GM19395 (cell line): ENCODE results near the gene GPATCH8.
A peak's percentile ranks its signal among the peaks of the same experiment; 100 is the strongest.
"Not testable (repeated sequence)": the region's sequence is repeated elsewhere in the genome, so short reads cannot be mapped to it uniquely, and the experiment has no call there.

Source experiments
- ATAC-seq: cut with Tn5 transposase; IDR thresholded peaks from one replicate; pipeline ENCODE4 v1.9.1; 2021; ENCODE audit warnings: mild to moderate bottlenecking, moderate library complexity; ENCODE audit not compliant: unreplicated experiment

Gene GPATCH8

DNA sequence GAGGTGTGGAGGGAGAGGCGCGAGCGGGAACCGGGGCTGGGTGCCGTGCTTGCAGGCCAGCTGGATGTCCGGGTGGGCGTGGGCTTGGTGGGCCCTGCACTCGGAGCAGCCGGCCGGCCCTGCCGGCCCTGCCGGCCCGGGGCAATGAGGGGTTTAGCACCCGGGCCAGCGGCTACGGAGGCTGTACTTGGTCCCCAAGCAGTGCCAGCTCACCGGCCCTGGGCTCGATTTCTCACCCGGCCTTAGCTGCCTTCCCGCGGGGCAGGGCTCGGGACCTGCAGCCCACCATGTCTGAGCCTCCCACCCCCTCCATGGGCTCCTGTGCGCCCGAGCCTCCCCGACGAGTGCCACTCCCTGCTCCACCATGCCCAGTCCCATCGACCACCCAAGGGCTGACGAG, 24.7 kb upstream of the GPATCH8 start:
- no peak for ATAC-seq

DNA sequence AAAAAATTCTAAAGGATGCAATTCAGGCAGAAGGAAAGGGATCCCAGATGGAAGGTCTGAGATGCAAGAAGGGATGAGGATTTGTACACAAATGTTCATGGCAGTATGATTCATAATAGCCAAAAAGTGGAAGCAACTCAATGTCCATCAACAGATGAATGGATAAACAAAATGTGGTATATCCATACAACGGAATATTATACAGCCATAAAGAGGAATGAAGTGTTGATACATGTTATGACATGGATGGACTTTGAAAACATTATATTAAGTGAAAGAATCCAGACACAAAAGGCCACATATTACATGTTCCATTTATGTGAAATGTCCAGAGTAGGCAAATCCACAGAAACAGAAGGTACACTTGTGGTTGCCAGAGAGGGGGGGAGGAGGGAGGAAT, 23.9 kb upstream of the GPATCH8 start:
- ATAC-seq: no peak

DNA sequence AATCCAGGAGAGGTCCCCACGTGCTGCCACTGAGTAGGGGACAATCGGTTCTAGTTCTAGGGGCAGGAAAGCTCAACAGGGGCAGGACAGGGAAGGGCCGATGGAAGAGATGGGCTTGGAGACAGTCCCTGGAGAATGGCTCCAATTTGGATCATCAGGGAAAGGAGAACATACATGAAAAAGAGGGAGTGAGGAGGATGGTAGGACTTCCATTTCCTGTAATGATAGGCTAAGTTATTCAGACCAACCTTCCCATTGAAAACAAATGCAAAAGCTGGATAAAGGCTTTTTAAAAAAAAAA, 20.4 kb upstream of the GPATCH8 start:
- no peak for ATAC-seq

DNA sequence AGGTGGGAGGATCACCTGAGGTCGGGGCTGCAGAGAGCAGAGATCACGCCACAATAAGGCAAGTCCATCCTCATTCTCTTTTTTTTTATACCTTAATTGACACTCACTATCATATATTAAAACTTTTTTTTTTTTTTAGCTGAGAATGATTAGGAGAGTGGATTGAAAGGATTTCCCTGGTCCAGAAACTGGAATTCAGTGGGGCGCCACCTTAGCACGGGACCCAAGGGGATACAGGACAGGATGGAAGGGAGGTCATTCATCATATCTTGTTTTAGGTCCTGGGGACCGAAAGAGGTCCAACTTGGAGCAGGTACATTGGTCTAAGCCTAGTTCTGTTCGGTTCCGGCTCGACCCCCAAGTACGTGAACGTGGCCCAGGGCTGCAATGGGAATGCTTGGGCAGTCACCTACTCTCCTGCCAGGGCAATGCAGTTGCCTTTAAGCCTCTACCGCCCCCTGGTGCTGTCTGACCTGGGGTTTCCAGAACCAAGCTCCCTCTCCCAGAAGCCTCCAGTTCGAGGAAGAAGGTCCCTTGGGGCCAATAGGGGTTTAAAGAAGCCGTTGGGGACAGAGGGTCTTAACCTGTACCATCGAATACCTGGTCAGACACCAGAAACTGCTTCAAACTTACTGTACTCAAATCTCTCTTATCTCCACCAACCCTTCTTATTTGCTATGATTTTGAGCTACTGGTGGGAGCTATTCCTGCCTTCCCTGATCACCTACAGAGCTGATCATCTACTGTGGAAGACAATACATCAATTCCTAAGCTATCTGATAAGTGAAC, 19.9 kb upstream of the GPATCH8 start:
- ATAC-seq: no peak

DNA sequence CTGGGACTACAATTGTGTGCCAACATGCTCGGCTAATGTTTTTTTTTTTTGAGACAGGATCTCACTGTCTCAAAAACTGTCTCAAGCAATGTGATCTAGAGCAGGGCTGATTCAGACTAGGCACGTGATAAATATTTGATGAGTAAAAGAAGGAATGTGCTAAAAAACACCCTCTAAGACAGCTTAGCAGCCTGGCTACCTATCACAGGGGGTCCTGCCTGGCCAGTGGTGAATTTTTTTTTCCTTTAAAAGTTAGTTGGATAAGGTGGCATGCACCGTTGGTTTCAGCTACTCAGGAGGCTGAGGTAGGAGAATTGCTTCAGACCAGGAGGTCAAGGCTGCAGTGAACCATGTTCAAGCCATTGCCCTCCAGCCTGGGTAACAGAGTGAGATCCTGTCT, 14.8 kb upstream of the GPATCH8 start:
- no peak for ATAC-seq

DNA sequence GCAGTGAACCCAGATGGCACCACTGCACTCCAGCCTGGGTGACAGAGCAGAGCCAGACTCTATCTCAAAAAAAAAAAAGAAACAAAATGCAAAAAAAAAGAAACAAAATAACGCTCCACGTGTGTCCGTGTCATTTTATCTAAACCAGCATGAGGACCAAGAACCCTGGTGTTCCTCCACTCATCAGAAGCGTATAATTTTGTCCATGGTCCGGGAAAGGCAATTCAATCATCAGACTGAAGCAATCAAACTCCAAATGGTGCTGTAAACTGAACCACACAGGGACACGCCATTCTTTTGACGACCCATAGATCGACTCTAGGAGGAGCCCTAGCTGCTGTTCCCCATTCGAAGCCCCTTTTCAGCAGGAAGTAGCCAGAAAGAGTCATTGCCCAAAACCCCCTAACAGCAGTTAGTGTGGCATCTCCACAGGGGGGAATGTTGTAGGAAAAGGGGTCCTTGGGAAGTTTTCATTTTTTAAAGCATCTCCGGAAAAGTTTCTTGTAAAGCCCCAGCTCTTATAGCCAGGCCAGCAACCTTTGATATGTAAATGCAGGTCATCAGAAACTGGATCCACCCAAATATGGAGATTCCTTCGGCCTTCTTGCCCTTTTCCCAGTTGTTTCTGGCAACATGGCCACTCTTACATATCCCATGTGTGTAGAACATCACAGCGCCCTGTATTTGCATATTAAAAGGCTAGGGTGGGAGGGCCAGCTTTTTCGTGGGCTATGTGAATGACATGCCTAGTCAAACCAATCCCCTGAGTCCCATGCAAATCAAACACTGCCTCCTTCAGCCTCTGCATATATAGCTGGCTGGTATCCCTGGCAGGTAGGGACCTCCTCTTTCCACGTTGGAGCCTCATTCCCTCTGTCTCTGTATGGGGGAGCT, 8.3 kb upstream of the GPATCH8 start:
- ATAC-seq: not testable (repeated sequence)

DNA sequence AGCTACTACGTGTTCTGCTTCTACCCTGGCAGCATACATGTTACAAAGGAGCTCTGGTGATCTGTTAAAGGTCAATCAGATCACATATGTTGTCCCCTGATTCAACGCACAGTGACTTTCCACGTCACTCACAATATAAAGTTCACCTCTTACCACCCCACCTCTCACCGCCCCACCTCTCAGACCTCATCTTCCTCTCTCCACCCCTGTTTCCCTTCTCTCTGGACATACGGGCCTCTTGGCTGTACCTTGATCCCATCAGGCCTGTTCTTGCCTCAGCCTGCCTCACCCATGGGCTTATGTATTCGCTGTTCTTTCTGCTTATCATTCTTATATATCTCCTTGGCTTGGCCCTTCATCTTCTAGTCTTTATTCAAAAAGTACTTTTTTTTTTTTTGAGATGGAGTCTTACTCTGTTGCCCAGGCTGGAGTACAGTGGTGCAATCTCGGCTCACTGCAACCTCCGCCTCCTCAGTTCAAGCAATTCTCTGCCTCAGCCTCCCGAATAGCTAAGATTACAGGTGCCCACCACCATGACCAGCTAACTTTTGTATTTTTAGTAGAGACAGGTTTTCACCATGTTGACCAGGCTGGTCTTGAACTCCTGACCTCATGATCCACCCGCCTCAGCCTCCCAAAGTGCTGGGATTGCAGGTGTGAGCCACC, 3.9 kb upstream of the GPATCH8 start:
- ATAC-seq: not testable (repeated sequence)

DNA sequence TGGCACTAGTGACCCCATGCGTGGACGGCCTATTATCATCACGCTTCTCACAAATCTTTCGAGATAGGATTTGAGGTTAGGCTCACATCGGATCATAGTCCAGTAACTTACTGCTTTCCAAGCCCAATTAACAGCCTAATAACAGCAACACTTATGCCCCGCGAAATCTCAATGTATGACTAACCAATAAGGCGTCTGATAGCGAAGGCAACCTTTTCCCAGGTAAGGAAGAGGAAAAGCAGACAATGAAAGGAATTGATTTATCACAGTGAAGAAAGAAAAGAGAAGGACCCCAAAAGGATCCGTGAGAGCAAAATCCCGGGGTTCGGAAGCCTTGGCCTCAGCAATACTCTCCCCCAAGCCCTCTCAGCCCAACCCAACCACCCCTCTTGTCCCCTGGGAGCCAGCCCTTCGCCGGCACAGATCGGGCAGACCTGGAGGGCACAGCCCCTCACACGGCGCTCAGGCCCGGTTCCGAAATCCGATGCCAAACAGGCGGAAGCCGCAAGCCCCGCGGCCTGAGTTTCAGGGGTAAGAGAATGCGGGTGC, 534 bp downstream of the GPATCH8 start:
- ATAC-seq: peak; percentile 29

DNA sequence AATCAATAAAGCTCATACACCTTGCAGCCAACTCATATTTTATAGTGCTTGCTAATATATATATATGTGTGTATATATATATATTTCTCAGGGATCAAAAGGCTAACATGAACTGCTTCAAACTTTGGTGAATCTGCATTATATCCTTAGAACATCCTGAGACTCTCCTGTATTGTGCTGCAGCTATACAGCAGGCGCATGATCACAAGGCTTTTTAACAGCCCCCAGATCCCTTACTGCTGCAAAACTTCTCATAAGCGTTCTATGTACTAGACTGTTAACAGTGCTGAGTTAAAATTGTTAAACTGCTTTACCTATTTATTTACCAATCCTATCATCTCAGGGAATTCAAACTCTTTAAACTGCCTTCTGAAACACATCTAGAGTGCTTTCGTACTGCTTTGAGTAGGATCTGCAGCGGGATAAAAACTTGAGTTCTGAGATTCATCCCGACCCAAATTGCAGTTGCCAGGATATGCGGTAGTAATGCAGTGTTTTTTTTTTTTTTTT, 1.3 kb downstream of the GPATCH8 start:
- no peak for ATAC-seq

DNA sequence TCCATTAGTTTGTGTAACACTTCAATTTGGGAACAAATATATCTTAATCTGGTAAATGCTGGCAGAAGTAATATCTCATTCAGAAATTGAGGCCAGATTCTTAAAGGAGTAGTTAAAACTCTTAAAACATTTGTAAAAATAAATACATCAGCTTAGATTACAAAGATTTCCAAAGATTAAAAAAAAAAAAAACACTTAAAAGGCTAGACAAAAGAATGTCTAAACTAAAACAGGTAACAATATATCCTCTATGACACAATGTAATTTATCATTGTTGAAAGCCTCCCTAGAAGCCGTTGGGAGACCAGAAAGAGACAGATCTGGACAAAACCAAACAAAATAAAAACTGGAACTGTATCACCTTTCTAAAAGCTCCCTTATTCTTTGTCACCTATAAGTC, 3.5 kb downstream of the GPATCH8 start:
- no peak for ATAC-seq

DNA sequence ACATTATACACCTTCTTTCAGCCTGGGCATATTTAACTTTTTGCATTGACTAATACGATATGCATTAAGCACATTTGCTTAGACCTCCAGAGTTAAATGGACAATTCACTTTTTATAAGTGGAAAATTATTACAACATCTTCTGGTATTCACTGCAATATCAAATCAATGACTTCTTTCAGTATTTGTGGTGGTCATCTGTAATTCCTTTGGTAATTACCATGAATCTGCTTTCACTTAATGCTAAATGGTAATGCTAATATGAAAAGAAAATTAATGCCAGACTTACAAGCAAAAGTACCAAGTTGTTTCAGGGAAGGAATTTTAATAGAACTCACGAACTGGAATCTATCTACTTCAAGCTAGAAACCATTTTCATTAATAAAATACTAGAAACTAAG, 6.4 kb downstream of the GPATCH8 start:
- ATAC-seq: no peak

DNA sequence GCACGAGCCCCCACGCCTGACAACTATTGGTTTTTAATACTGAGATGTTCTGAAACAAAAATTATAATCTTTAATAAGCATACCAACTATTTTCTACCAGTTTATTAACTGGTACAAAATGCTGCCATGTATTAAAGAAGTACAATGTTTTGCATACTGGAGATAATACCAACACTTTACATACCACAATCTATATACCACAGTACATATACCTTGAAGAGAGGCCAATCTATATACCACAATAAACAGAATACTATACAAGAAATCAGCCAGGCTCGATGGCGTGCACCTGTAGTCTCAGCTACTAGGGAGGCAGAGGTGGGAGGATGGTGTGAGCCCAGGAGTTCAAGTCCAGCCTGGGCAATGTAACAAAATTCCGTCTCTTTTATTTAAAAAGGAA, 9.9 kb downstream of the GPATCH8 start:
- ATAC-seq: no peak

DNA sequence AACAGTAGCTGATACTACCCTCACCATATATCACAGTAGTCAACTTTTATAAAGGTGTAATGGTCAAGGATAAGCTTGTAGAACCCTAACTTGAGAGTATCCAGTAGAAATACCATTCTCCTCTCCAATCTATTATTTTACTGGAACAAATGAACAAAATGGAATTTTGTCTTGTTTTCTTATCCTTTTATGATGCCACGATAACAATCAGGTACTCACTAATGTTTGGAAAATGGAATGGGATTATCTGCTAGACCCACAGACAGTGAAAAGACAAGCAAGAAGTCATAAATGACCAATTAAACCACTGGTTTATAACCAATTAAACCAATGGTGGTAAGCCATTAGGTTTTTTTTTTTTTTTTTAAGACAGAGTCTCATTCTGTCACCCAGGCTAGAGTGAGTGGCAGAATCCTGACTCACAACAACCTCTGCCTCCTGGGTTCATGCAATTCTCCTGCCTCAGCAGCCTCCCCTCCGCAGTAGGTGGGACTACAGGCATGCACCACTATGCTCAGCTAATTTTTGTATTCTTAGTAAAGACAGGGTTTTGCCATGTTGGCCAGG, 10.4 kb downstream of the GPATCH8 start:
- no peak for ATAC-seq

DNA sequence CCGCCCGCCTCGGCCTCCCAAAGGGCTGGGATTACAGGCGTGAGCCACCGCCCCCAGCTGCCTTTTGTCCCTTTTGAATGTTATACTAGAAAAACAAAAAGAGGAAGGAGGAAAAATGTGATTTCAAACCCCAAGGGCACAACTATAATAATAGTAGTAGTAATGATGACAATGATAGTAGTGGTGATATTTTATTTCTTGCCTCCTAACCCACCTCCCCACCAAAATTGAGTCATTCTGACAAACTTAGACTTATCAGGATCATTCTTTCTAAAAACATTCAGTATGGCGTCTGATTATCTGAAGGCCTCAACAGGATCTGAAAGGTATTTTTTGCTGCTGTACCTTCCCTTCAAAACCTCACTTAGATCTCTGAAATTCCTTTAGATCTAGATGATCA, 13.6 kb downstream of the GPATCH8 start:
- ATAC-seq: no peak

DNA sequence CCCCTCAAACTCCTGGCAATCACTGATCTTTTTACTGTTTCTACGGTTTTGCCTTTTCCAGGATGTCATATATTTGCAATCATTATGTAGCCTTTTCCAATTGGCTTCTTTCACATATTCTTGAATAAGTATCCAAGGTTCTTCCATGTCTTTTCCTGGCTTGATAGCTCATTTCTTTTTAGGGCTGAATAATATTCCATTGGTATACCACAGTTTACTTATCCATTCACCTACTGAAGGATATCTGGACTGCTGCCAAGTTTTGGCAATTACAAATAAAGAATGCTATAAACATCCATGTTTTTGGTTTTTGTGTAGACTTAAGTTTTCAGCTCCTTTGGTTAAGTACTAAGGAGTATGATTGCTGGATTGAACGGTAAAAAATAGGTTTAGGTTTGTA, 16.0 kb downstream of the GPATCH8 start:
- ATAC-seq: no peak

DNA sequence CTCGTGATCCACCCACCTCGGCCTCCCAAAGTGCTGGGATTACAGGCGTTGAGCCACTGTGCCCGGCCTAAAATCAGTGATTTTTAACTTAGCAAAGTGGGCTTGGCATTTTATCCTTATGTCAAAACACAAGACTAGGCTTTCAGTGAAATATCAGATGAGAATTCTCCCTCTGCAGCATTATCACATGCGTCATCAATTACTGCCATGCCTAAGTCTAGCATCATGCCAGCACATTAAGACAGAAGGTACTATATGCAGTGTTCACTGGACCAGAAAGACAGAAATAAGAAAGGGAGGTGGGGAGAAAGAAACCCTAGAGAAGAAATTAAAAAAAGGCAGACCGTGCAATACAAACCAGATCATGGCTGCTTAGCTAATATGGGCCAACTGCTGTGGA, 29.8 kb downstream of the GPATCH8 start:
- ATAC-seq: no peak

DNA sequence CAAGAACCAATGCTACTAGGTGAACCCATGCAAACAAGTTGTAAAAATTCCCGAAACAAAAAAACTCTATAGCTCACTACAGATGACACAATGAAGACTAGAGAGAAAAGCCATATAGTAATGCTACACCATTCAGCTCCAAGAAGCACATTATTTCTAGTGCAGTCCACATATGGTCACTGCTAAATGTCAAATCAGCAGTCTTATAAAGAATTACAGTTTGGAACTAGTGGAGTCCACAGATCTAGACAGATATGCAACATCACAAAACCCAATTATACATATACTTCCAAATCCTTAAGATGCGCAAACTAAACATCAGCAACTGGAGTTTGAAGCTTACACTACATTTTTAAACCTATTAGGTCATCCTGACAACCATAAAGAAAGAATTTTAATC, 33.5 kb downstream of the GPATCH8 start:
- ATAC-seq: no peak

DNA sequence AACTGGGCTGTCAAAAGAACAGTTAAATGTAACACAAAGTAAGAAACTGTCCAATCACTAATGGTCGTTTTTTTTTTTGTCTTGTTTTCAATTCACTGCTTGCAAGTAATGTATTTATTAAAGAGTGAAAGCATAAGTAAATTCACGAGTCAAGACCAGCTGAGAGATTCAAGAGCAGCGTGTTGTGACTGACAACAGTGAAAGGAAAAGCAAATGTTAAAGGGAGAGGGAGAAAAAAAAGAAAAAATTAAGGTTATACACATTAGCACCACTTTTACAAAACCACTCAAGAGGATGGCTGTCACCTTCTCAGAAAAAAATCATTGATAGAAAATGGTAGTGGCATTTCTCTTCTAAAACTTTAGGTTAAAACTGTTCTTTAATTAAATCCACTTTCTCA, 36.1 kb downstream of the GPATCH8 start:
- no peak for ATAC-seq

DNA sequence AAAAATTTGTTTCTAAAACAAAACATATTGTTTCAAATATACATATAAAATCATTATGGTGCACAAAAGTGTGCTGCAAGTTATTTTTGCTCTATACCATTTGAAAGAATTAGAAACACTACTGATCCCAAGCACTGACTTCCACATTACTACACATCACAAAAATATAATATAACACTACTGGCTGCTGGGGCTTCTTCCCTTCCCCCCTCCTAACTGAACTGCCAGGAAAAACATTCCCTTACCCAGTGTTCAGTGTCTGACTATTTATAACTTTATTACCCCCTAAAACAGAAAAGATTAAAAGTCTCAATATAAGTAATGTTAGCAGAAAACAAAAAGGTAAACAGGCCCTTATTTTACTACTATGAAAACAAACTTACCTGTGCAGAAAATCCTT, 36.9 kb downstream of the GPATCH8 start:
- no peak for ATAC-seq

DNA sequence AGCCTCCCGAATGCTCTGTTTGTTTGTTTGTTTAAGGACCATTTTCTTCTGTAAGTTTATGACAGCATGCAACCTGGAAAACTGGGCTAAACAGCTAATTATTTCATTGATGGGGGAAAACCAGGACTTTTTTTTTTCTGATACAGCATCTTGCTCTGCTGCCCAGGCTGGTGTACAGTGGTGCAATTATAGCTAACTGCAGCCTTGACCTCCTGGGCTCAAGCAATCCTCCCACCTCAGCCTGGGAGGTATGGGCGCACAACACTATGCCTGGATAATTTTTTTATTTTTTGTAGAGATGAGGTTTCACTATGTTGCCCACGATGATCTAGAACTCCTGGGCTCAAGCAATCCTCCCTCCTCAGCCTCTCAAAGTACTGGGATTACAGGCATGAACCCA, 37.3 kb downstream of the GPATCH8 start:
- ATAC-seq: no peak

DNA sequence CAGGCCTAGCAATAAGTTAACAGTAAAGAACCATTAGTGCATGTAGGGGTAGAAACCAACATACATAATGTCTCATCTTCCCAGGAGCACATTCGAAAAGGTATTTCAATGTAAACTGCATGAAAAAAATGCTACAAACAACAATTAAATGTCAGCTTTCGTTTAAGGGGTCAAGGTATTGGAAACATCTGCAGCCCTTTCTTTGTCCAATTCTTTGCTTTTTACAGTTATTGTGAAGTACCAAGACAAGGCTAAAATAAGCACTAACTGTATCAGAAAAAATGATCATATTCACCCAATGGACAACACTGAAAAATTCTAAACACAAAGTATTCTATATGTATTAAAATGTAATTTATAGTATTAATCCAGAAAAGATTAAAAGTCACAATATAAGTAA, 37.9 kb downstream of the GPATCH8 start:
- no peak for ATAC-seq
